Measurements from ENCODE around the gene VTI1A.

DNA sequence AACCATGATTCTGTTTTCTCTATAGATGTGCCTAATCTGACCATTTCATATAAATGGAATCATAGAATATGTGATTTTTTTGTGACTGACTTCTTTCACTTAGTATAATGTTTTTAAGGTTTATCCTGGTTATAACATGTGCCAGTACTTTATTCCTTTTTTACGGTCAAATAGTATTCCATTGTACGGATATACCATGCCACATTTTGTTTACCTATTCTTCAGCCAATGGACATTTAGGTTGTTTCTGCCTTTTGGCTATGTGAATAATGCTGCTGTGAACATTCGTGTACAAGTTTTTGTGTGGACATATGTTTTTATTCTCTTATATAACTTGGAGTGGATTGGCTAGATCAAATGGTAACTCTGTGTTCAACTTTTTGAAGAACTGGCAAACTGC lies 324.7 kb downstream of the VTI1A start:
- no peak for TF ChIP-seq POLR2A (IDR thresholded peaks at IDR 0.05)
- TF ChIP-seq CTCF (IDR thresholded peaks at IDR 0.05), result no peak
